GM06990 (cell line): Measurements from ENCODE around the gene DRAM1.
"Not testable (repeated sequence)": the region's sequence is repeated elsewhere in the genome, so short reads cannot be mapped to it uniquely, and the experiment has no call there.

ENCODE experiments used
- DNase-seq: peaks from one replicate; pipeline ENCODE4 v3.0.0-alpha.2; 2011; ENCODE audit not compliant: insufficient read length; ENCODE audit errors: extremely low read depth
- H3K27me3 ChIP-seq: replicated peaks from 2 replicates; pipeline ENCODE4 v1.6.0; 2011; ENCODE audit warnings: low read length; ENCODE audit not compliant: control insufficient read depth, insufficient read depth
- H3K36me3 ChIP-seq: 2 replicates; pipeline ENCODE4 v1.5.1; 2011; ENCODE audit warnings: low read length; ENCODE audit not compliant: control insufficient read depth, insufficient read depth
- H3K4me3 ChIP-seq: replicated peaks from 2 replicates; pipeline ENCODE4 v1.5.1; 2011; ENCODE audit warnings: low read depth, mild to moderate bottlenecking, control low read depth, low read length
- TF ChIP-seq, protein P1 (sequence below): IDR thresholded peaks from 2 replicates; pipeline ENCODE4 v1.5.1; 2011; ENCODE audit warnings: low read length, control low read depth, mild to moderate bottlenecking, inconsistent platforms; ENCODE audit not compliant: insufficient read depth, poor library complexity, severe bottlenecking

The DRAM1 gene

DNA sequence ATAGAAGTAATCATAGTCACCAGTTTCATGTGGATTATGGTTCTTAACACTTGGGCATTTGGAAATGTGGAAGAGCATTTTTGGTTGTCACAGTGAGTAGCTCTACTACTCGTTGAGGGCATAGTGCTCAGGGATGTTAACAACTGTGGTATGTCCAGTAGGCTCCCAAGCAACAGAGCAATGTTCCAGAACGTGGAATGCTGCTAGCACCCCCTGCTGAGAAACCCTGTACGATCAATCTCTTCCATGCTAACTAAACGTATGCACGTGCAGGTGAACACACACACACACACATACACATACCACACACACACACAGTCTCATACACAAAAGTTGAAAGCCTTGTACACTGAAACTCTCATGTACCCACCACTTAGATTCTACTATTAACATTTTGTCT is 30.1 kb upstream of the DRAM1 start:
- TF ChIP-seq, protein P1, sequence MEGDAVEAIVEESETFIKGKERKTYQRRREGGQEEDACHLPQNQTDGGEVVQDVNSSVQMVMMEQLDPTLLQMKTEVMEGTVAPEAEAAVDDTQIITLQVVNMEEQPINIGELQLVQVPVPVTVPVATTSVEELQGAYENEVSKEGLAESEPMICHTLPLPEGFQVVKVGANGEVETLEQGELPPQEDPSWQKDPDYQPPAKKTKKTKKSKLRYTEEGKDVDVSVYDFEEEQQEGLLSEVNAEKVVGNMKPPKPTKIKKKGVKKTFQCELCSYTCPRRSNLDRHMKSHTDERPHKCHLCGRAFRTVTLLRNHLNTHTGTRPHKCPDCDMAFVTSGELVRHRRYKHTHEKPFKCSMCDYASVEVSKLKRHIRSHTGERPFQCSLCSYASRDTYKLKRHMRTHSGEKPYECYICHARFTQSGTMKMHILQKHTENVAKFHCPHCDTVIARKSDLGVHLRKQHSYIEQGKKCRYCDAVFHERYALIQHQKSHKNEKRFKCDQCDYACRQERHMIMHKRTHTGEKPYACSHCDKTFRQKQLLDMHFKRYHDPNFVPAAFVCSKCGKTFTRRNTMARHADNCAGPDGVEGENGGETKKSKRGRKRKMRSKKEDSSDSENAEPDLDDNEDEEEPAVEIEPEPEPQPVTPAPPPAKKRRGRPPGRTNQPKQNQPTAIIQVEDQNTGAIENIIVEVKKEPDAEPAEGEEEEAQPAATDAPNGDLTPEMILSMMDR, result no peak
- H3K36me3 ChIP-seq, result no peaks in the 10 kb centered on the region
- DNase-seq, result no peak
- H3K27me3 ChIP-seq, result no peaks in the 10 kb centered on the region
- H3K4me3 ChIP-seq, result no peak overlapping the region

DNA sequence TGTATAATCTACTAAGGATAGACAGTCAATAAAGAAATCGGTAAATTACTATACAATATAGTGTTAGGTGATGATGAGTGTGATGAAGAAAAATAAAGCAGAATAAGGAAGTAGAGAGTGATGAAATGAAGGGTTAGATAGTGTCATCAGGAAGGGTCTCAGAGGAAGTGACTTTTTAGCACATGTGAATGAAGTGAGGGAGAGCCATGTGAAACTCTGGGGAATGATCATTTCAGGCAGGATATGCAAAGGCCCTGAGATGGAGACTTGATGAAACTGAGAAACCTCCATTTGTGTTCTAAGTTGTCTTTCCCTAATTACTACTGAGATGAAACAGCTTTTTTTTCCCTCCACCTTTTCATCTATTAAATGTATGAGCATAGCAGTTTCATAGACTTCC is 27.2 kb upstream of the DRAM1 start:
- Histone ChIP-seq H3K4me3 (no peak overlapping the region), H3K27me3 (no peaks in the 10 kb centered on the region), H3K36me3 (no peaks in the 10 kb centered on the region)
- TF ChIP-seq, protein P1, result no peak
- no peak for DNase-seq

DNA sequence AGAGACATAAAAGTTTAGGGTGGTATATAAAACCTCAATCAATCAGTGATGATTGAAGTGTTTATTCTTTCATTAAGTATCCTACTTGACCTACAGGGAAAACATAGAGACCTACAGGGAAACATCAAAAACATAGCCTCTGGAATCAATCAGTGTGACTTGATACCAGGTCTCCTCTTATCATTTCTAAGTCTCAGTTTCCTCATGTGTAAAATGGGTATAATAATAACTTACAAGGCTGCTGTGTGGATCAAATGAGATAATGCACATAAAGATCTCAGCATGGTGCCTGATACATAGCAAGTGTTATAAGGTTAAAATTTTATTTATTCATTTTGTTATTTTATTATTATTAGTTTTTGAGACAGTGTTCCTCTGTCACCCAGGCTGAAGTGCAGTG is 24.4 kb upstream of the DRAM1 start:
- H3K27me3 ChIP-seq, result no peaks in the 10 kb centered on the region
- TF ChIP-seq, protein P1, result no peak
- DNase-seq, result no peak
- no peaks in the 10 kb centered on the region for H3K36me3 ChIP-seq
- no peak overlapping the region for H3K4me3 ChIP-seq

DNA sequence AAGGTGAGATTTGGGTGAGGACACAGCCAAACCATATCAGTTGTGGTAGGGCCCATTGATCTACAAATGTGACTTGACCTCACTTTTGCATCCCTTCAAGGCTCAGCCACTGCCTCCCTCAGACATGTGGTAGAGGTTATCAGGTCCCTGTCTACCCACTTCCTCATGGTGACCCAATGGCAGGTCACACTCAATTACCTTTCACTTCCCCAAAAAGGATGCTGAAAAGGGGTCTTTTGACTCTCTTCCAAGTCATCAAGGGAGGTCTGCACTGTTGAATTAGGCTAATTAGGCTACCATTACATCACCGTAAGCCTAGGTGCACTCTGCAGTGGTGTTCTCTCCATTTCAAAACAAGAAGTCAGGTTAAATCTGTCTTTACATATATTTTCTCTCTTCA is 22.6 kb upstream of the DRAM1 start:
- no peaks in the 10 kb centered on the region for H3K36me3 ChIP-seq
- no peaks in the 10 kb centered on the region for H3K27me3 ChIP-seq
- TF ChIP-seq, protein P1, result no peak
- peak; percentile 69 for DNase-seq
- no peak overlapping the region for H3K4me3 ChIP-seq

DNA sequence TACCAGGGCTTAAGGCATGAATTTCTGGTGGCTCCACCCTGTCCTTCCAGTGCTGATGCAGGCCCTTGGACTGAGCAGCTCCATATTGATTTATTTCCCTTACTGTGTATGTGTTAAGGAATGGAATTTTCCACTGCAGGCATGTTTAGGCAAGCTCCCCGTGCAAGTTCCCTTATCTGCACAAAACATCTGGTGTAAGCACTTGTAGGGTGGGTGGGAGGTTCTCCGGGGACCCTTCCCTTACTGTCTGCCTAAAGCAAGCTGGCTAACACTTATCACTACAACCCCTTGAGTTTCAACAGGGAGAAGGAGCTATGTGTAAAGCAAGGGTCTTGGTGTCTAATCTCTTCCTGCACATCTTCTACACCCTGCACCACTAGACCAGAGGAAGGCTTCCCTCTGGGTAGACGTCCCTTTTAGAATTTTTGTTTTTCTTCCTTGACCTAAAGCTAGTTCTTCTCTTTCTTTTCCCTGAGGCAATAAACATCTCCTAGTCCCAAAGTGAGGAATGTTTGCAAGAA is 22.0 kb upstream of the DRAM1 start:
- TF ChIP-seq, protein P1, result no peak
- Histone ChIP-seq H3K4me3 (no peak overlapping the region), H3K36me3 (no peaks in the 10 kb centered on the region), H3K27me3 (no peaks in the 10 kb centered on the region)
- DNase-seq, result no peak

DNA sequence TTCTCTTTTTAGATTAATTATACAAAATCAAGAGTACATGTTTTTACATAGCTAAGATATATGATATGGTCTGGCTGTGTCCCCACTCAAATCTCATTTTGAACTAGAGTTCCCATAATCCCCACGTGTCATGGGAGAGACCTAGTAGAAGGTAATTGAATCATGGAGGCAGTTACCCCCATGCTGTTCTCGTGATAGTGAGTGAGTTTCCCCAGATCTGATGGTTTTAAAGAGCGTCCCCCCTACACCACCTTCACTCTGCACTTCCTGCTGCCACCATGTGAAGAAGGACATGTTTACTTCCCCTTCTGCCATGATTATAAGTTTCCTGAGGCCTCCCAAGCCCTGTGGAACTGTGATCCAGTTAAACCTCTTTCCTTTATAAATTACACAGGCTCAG is 21.4 kb upstream of the DRAM1 start:
- Histone ChIP-seq H3K27me3 (no peaks in the 10 kb centered on the region), H3K4me3 (no peak overlapping the region), H3K36me3 (no peaks in the 10 kb centered on the region)
- TF ChIP-seq, protein P1, result no peak
- no peak for DNase-seq

DNA sequence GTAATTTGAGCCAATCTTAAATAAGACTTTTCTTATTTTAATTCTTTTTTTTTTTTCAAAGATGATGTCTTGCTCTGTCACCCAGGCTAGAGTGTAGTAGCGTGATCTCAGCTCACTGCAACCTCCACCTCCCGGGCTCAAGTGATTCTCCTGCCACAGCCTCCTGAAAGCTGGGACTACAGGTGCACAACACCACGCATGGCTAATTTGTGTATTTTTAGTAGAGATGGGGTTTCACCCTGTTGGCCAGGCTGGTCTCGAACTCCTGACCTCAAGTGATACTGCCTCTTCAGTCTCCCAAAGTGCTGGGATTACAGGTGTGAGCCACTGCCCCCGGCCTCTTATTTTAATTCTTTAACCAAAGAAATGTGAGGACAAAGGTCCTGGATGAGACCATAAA is 20.8 kb upstream of the DRAM1 start:
- H3K27me3 ChIP-seq, H3K4me3 ChIP-seq, DNase-seq, H3K36me3 ChIP-seq: not testable (repeated sequence)
